Adrenal gland (tissue), 12 donors: ENCODE results near the gene MAML2. TPM values are rescaled to one million over a fixed set of nuclear protein-coding genes. Genes with fewer than 3 reads are reported as not detected.

Experiments used
- DNase-seq, 7 donors: peaks; one replicate each; pipeline ENCODE4 v3.0.0-alpha.2; 2019 to 2020
- H3K27ac ChIP-seq, 5 donors: fragments of 200-600 bp; sonication (generic) in 4 of 5; 1 replicate in 3 of 5; 2 replicates in 2 of 5; pipeline versions ENCODE4 v1.5.1 to v1.8.0; 2016 to 2020; ENCODE audit warnings: mild to moderate bottlenecking in 1 of 5
- H3K27me3 ChIP-seq: fragments of 200-600 bp; 2 replicates; pipeline ENCODE4 v1.8.0; 2021
- H3K36me3 ChIP-seq, 2 donors: fragments of 200-600 bp; replicated peaks in 1 of 2; 1 replicate in 1 of 2; 2 replicates in 1 of 2; pipeline versions ENCODE4 v1.5.1 to v1.8.0; 2018 to 2022
- H3K4me1 ChIP-seq, 2 donors: fragments of 200-600 bp; replicated peaks in 1 of 2; 1 replicate in 1 of 2; 2 replicates in 1 of 2; pipeline versions ENCODE4 v1.5.1 to v1.8.0; 2018 to 2021
- H3K4me3 ChIP-seq, 4 donors: fragments of 200-600 bp; sonication (generic) in 3 of 4; one replicate each; pipeline ENCODE4 v1.5.1; 2016 to 2018
- H3K9me3 ChIP-seq, 3 donors: fragments of 200-600 bp; sonication (generic) in 1 of 3; replicated peaks in 1 of 3; 1 replicate in 2 of 3; 2 replicates in 1 of 3; pipeline versions ENCODE4 v1.5.1 to v1.8.0; 2016 to 2021
- CTCF ChIP-seq, 6 experiments: fragments of 450-650 bp in 4 of 6; fragments of 200-600 bp in 2 of 6; sonication (generic) in 1 of 6; IDR thresholded peaks; 1 replicate in 5 of 6; 2 replicates in 1 of 6; pipeline versions ENCODE4 v1.5.1 to v1.8.0; 2016 to 2021; ENCODE audit warnings: antibody characterized with exemption in 6 of 6, mild to moderate bottlenecking in 2 of 6, moderate library complexity in 1 of 6
- POLR2A ChIP-seq, 2 donors: fragments of 450-650 bp; IDR thresholded peaks; one replicate each; pipeline ENCODE4 v1.6.1; 2017; ENCODE audit warnings: antibody characterized with exemption in 2 of 2, mild to moderate bottlenecking in 2 of 2, moderate library complexity in 1 of 2
- WGBS, 4 donors: extraction: QIAGEN DNeasy Blood & Tissue Kit in 2 of 4; methylation state at CpG; one replicate each; pipeline versions ENCODE4 v1.1.5 to v1.1.7; 2013 to 2017; 5-methylcytosine and 5-hydroxymethylcytosine counted together
- intact Hi-C, 2 donors: fragments of 100-400 bp; cut with DNase I; formaldehyde crosslinking; loops; one replicate each; pipeline versions ENCODE4 v1.14.1 to v1.15.0; 2022 to 2023
- polyA plus RNA-seq, 3 donors: library from polyadenylated mRNA; stranded (reverse); fragments of 200-250 nt in 2 of 3; fragments of 350-450 nt in 1 of 3; fragmentation: Illumina TruSeq in 1 of 3; extraction: RNeasy Lipid Tissue Mini Kit (QIAGEN cat#74804) in 1 of 3; gene quantifications; one replicate each; pipeline ENCODE4 v1.2.3, GENCODE V29; 2013 to 2014
- total RNA-seq, 9 donors: library from RNA; depleted of rRNA in 4 of 9; stranded (reverse); fragments of >200 nt in 4 of 9; fragments of 120-200 nt in 1 of 9; fragmentation: NEBNext Ultra II Directional in 1 of 9; extraction: Animal tissue kit (Norgen Biotek cat#: 25700) in 1 of 9; gene quantifications; one replicate each; pipeline versions ENCODE4 v1.1.0 to v1.2.4, GENCODE V29; 2013 to 2023
- donor health status: healthy with polysubstance abuse.
- donor health status: Bipolar disorder and iron deficiency.
- donor health status: DM: yes; HTN: yes; CAD: no.
- donor health status: DM: no; HTN: no; CAD: no.
- donor health status: DM: no; HTN: no; CAD: no.
- donor health status: DM: yes; HTN: yes; CAD: no.

The MAML2 gene
- total and polyA plus RNA-seq, 12 donors, result 1.4 to 19.4 (median 7.6) TPM

DNA sequence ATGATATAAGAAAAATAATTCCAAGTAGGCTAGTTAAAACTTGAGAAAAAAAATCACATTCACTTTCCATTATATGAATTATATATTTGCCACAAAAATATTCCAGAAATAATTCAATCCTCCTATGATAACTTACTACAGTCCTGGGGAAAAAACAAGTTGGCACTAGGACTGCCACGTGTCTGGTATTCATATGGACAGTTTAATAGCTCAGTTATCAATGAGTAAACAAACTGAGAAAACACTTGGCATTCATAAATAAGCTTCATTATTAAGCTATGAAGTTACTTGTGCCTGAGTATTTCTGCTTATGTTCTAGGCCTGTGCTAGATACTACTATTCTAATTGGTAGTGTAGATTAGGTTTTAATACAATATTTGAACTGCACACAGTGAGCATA, 22.5 kb upstream of the MAML2 start:
- no peak for TF ChIP-seq POLR2A (IDR thresholded peaks at IDR 0.05)
- Histone ChIP-seq H3K36me3 (peaks cover 0 to 8% of the 10 kb centered on the region in 2 donors), H3K9me3 (peaks cover 0 to 4% (median 0%) of the 10 kb centered on the region in 3 donors), H3K27me3 (no peaks in the 10 kb centered on the region), H3K4me1 (no peaks in the 10 kb centered on the region), H3K4me3 (no peak overlapping the region), H3K27ac (no peak overlapping the region)
- 69 to 94% (median 92%) methylated on average over 1 of the region's 1 CpG for WGBS, 4 donors
- intact Hi-C loops, result no loop called here
- DNase-seq, result no peak

DNA sequence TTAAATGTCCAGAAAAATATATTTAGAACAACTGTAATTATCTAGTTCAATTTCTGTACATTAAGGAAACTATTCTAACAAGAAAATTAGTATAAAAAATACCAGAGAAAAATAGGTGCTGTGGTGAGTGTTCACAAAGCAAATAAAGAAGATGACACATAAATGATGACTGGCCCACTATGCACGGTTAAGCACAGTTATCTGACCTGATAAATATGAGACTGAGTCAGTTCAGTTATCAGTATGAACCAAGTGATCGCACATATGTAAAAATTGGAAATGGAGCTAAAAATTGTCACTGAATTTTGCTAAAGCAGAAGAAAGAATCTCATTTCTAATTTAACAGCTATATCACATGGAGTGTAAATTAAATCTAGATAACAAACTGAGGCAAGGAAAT, 18.8 kb upstream of the MAML2 start:
- TF ChIP-seq CTCF (IDR thresholded peaks at IDR 0.05), result no peak
- TF ChIP-seq POLR2A (IDR thresholded peaks at IDR 0.05), result no peak
- Histone ChIP-seq H3K4me1 (no peaks in the 10 kb centered on the region), H3K9me3 (no peaks in the 10 kb centered on the region), H3K4me3 (no peak overlapping the region), H3K27ac (no peak overlapping the region), H3K36me3 (peaks cover 0 to 24% of the 10 kb centered on the region in 2 donors), H3K27me3 (no peaks in the 10 kb centered on the region)
- intact Hi-C loops, result no loop called here
- 43 to 52% (median 49%) methylated on average over 2 of the region's 2 CpGs for WGBS, 4 donors
- no peak for DNase-seq

- Histone ChIP-seq H3K4me1 (no peaks in the 10 kb centered on the region), H3K9me3 (no peaks in the 10 kb centered on the region), H3K4me3 (no peak overlapping the region), H3K27me3 (no peaks in the 10 kb centered on the region), H3K27ac (no peak overlapping the region), H3K36me3 (peaks cover 0 to 16% of the 10 kb centered on the region in 2 donors)
- WGBS, 4 donors, result 86 to 100% (median 94%) methylated on average over 3 of the region's 3 CpGs
- DNase-seq, result no peak
- TF ChIP-seq CTCF (IDR thresholded peaks at IDR 0.05) (no peak), POLR2A (IDR thresholded peaks at IDR 0.05) (no peak)
- intact Hi-C loops, result no loop called here
Measured at GRCh38 chr11:96358321-96358720, 15.3 kb upstream of the MAML2 start.

DNA sequence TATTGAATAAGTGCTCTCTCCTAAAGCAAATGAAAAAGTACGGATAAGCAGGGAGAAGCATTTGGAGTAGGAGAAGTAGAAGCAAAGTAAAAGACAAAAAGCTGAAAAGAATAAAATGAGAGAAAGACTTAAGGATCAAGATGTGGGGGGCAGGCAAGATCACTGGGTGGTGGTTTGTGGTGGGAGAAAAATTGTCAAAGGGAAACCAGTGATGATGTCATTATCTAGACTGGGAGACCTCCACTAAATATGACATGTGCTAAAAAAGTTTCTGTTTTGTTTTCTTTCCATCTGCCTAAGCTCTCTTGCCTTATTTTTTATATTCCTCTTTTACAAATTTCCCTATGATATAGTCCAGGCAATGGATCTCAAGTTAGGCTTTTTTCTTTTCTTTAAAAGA, 14.8 kb upstream of the MAML2 start:
- no peaks in the 10 kb centered on the region for H3K27me3 ChIP-seq
- intact Hi-C loops, result no loop called here
- no peaks in the 10 kb centered on the region for H3K9me3 ChIP-seq
- WGBS, 4 donors, result 97 to 99% (median 98%) methylated on average over 1 of the region's 1 CpG
- H3K4me1 ChIP-seq, result no peaks in the 10 kb centered on the region
- TF ChIP-seq POLR2A (IDR thresholded peaks at IDR 0.05), result no peak
- no peak for TF ChIP-seq CTCF (IDR thresholded peaks at IDR 0.05)
- no peak for DNase-seq
- H3K4me3 ChIP-seq, result no peak overlapping the region
- H3K27ac ChIP-seq, result no peak overlapping the region
- H3K36me3 ChIP-seq, result peaks cover 0 to 16% of the 10 kb centered on the region in 2 donors

GRCh38 chr11:96356848-96357247, 13.9 kb upstream of the MAML2 start:
- Histone ChIP-seq H3K4me1 (no peaks in the 10 kb centered on the region), H3K27ac (no peak overlapping the region), H3K9me3 (no peaks in the 10 kb centered on the region), H3K4me3 (no peak overlapping the region), H3K36me3 (peaks cover 0 to 16% of the 10 kb centered on the region in 2 donors), H3K27me3 (no peaks in the 10 kb centered on the region)
- TF ChIP-seq CTCF (IDR thresholded peaks at IDR 0.05) (no peak), POLR2A (IDR thresholded peaks at IDR 0.05) (no peak)
- 91 to 96% (median 94%) methylated on average over 4 of the region's 4 CpGs for WGBS, 4 donors
- intact Hi-C loops, result no loop called here
- no peak for DNase-seq
